SK-N-SH treated with all-trans-retinoic acid at 6 μM for 48 hours (cell line): ENCODE results near the gene FYCO1.

Source experiments
- ARNTL ChIP-seq: fragments of 450-650 bp; formaldehyde crosslinking; IDR thresholded peaks from 2 replicates; pipeline ENCODE4 v1.5.0; 2020; ENCODE audit warnings: low read depth, mild to moderate bottlenecking, moderate library complexity, borderline replicate concordance
- BACH2 ChIP-seq: fragments of 250-450 bp; sonication (Bioruptor Pico); IDR thresholded peaks from 2 replicates; pipeline ENCODE4 v1.9.0; 2021; ENCODE audit warnings: mild to moderate bottlenecking, borderline replicate concordance
- CREB5 ChIP-seq: fragments of 250-450 bp; sonication (Bioruptor Pico); IDR thresholded peaks from 2 replicates; pipeline ENCODE4 v1.5.1; 2020; ENCODE audit warnings: low read depth, mild to moderate bottlenecking, moderate library complexity
- GLIS3 ChIP-seq: fragments of 250-450 bp; sonication (Bioruptor Pico); IDR thresholded peaks from 2 replicates; pipeline ENCODE4 v1.5.0; 2020; ENCODE audit warnings: mild to moderate bottlenecking, moderate library complexity
- PATZ1 ChIP-seq: fragments of 250-450 bp; sonication (Bioruptor Pico); IDR thresholded peaks from 2 replicates; pipeline ENCODE4 v1.8.0; 2020; ENCODE audit warnings: mild to moderate bottlenecking, moderate library complexity, borderline replicate concordance
- RARB ChIP-seq: fragments of 250-450 bp; sonication (Bioruptor Pico); IDR thresholded peaks from 2 replicates; pipeline ENCODE4 v1.8.0; 2021; ENCODE audit warnings: mild to moderate bottlenecking, moderate library complexity
- SNAI2 ChIP-seq: fragments of 250-450 bp; sonication (Bioruptor Pico); IDR thresholded peaks from 2 replicates; pipeline ENCODE4 v1.5.0; 2020; ENCODE audit warnings: mild to moderate bottlenecking, moderate library complexity
- ZFP30 ChIP-seq: fragments of 450-650 bp; formaldehyde crosslinking; IDR thresholded peaks from 2 replicates; pipeline ENCODE4 v1.5.0; 2022; ENCODE audit warnings: mild to moderate bottlenecking, moderate library complexity
- ZNF565 ChIP-seq: fragments of 450-650 bp; formaldehyde crosslinking; conservative IDR thresholded peaks from 2 replicates; pipeline ENCODE4 v1.5.0; 2020; ENCODE audit warnings: low read depth, mild to moderate bottlenecking, moderate library complexity

GRCh38 chr3:45929042-45929679 lies 66.5 kb downstream of the FYCO1 start:
- TF ChIP-seq CREB5 (CRISPR knock-in tag): no peak
- TF ChIP-seq ARNTL (CRISPR knock-in tag): no peak
- TF ChIP-seq PATZ1: no peak
- TF ChIP-seq ZFP30 (CRISPR knock-in tag): no peak
- no peak for TF ChIP-seq GLIS3 (CRISPR knock-in tag)
- no peak for TF ChIP-seq SNAI2 (CRISPR knock-in tag)
- TF ChIP-seq RARB (CRISPR knock-in tag): no peak
- no peak for TF ChIP-seq BACH2 (CRISPR knock-in tag)
- TF ChIP-seq ZNF565 (CRISPR knock-in tag): no peak
